Neural cell (in vitro differentiated cells): ENCODE measurements around the gene SNX15. TPM values are rescaled to one million over a fixed set of nuclear protein-coding genes. Genes with fewer than 3 reads are reported as not detected.

Experiments
- H2AFZ ChIP-seq: fragments of 200-600, 300-800 bp; sonication (generic), shearing (Covaris generic); 2 replicates; pipeline ENCODE4 v1.6.0; 2014; ENCODE audit warnings: low read depth, mild to moderate bottlenecking, antibody characterized with exemption, low read length, moderate library complexity
- H3F3A ChIP-seq: fragments of 200-600 bp; shearing (Covaris generic); 2 replicates; pipeline ENCODE4 v1.6.1; 2016; ENCODE audit warnings: mild to moderate bottlenecking, moderate library complexity, mixed read lengths, antibody characterized with exemption, low read length; ENCODE audit not compliant: insufficient read depth, poor library complexity, severe bottlenecking
- H3K27ac ChIP-seq: fragments of 200-600, 300-800 bp; sonication (generic), shearing (Covaris generic); 2 replicates; pipeline ENCODE4 v1.5.1; 2014; ENCODE audit warnings: mild to moderate bottlenecking, low read length, moderate library complexity
- H3K27me3 ChIP-seq: fragments of 300-800, 200-600 bp; sonication (generic), shearing (Covaris generic); 2 replicates; pipeline ENCODE4 v1.6.0; 2014; ENCODE audit warnings: mild to moderate bottlenecking, low read depth, low read length, moderate library complexity; ENCODE audit not compliant: insufficient read depth
- H3K36me3 ChIP-seq: fragments of 300-800, 200-600 bp; sonication (generic), shearing (Covaris generic); 2 replicates; pipeline ENCODE4 v1.5.1; 2014; ENCODE audit warnings: mild to moderate bottlenecking, antibody characterized with exemption, low read length, moderate library complexity; ENCODE audit not compliant: insufficient read depth
- H3K4me2 ChIP-seq: fragments of 300-800, 200-600 bp; sonication (generic), shearing (Covaris generic); 2 replicates; pipeline ENCODE4 v1.6.0; 2014; ENCODE audit warnings: mild to moderate bottlenecking, low read length
- H3K4me3 ChIP-seq: fragments of 300-800, 200-600 bp; sonication (generic), shearing (Covaris generic); 2 replicates; pipeline ENCODE4 v1.5.1; 2014; ENCODE audit warnings: mild to moderate bottlenecking, low read length, moderate library complexity
- H3K79me2 ChIP-seq: fragments of 200-600 bp; shearing (Covaris generic); replicated peaks from 2 replicates; pipeline ENCODE4 v1.6.0; 2014; ENCODE audit warnings: mild to moderate bottlenecking, low read length, moderate library complexity; ENCODE audit not compliant: insufficient read depth
- H3K9ac ChIP-seq: fragments of 300-800, 200-600 bp; sonication (generic), shearing (Covaris generic); 2 replicates; pipeline ENCODE4 v1.6.1; 2016; ENCODE audit warnings: mild to moderate bottlenecking, low read length, mixed read lengths
- H3K9me2 ChIP-seq: fragments of 200-600 bp; shearing (Covaris generic); 2 replicates; pipeline ENCODE4 v1.6.1; 2016; ENCODE audit warnings: mild to moderate bottlenecking, low read length, mixed read lengths; ENCODE audit not compliant: insufficient read depth
- H3K9me3 ChIP-seq: fragments of 200-600, 300-800 bp; sonication (generic), shearing (Covaris generic); 2 replicates; pipeline ENCODE4 v1.6.1; 2016; ENCODE audit warnings: mild to moderate bottlenecking, mixed run types, low read length, moderate library complexity, mixed read lengths
- H4K20me1 ChIP-seq: fragments of 200-600 bp; shearing (Covaris generic); 2 replicates; pipeline ENCODE4 v1.6.1; 2016; ENCODE audit warnings: mild to moderate bottlenecking, mixed run types; ENCODE audit not compliant: insufficient read depth
- EP300 ChIP-seq: fragments of 450-650 bp; conservative IDR thresholded peaks from 2 replicates; pipeline ENCODE4 v1.6.1; 2014; ENCODE audit warnings: antibody characterized with exemption, mild to moderate bottlenecking, moderate library complexity; ENCODE audit not compliant: poor library complexity, severe bottlenecking
- EZH2 ChIP-seq: fragments of 200-600, 300-800 bp; shearing (Covaris generic), sonication (generic); IDR thresholded peaks from 2 replicates; pipeline ENCODE4 v1.6.1; 2014; ENCODE audit warnings: antibody characterized with exemption, low read length, borderline replicate concordance, mild to moderate bottlenecking; ENCODE audit not compliant: insufficient read depth, poor library complexity, severe bottlenecking
- MXI1 ChIP-seq: fragments of 450-650 bp; conservative IDR thresholded peaks from 2 replicates; pipeline ENCODE4 v1.6.1; 2014; ENCODE audit warnings: antibody characterized with exemption, mild to moderate bottlenecking; ENCODE audit not compliant: poor library complexity, severe bottlenecking
- POLR2AphosphoS5 ChIP-seq: IDR thresholded peaks from 2 replicates; pipeline ENCODE4 v1.6.1; 2012
- RAD21 ChIP-seq: fragments of 450-650 bp; conservative IDR thresholded peaks from 2 replicates; pipeline ENCODE4 v1.6.1; 2014; ENCODE audit warnings: antibody characterized with exemption, mild to moderate bottlenecking, moderate library complexity
- REST ChIP-seq: IDR thresholded peaks from 2 replicates; pipeline ENCODE4 v1.6.1; 2012; ENCODE audit warnings: borderline replicate concordance
- SMC3 ChIP-seq: fragments of 450-650 bp; conservative IDR thresholded peaks from 2 replicates; pipeline ENCODE4 v1.6.1; 2014; ENCODE audit warnings: antibody characterized with exemption, mild to moderate bottlenecking, moderate library complexity; ENCODE audit not compliant: poor library complexity
- TAF1 ChIP-seq: IDR thresholded peaks from 2 replicates; pipeline ENCODE4 v1.6.1; 2012; ENCODE audit warnings: low read depth
- polyA plus RNA-seq: library from polyadenylated mRNA; depleted of rRNA; stranded (reverse); fragments of >200 nt; gene quantifications from 2 replicates; pipeline ENCODE4 v1.2.3, GENCODE V29; 2014
- TF ChIP-seq, protein P1 (sequence below): fragments of 450-650 bp; IDR thresholded peaks from 2 replicates; pipeline ENCODE4 v1.5.1; 2014; ENCODE audit warnings: antibody characterized with exemption, mild to moderate bottlenecking, moderate library complexity; ENCODE audit not compliant: poor library complexity, severe bottlenecking

Gene SNX15
- polyA plus RNA-seq, 1 donor from 2014 or later = 11.2 TPM

GRCh38 chr11:64999478-64999877 lies 27.8 kb upstream of the SNX15 start:
- TF ChIP-seq SMC3 (no peak), MXI1 (no peak), REST (no peak), TAF1 (no peak), RAD21 (no peak), EP300 (no peak), EZH2 (no peak), POLR2AphosphoS5 (no peak)
- TF ChIP-seq, protein P1, sequence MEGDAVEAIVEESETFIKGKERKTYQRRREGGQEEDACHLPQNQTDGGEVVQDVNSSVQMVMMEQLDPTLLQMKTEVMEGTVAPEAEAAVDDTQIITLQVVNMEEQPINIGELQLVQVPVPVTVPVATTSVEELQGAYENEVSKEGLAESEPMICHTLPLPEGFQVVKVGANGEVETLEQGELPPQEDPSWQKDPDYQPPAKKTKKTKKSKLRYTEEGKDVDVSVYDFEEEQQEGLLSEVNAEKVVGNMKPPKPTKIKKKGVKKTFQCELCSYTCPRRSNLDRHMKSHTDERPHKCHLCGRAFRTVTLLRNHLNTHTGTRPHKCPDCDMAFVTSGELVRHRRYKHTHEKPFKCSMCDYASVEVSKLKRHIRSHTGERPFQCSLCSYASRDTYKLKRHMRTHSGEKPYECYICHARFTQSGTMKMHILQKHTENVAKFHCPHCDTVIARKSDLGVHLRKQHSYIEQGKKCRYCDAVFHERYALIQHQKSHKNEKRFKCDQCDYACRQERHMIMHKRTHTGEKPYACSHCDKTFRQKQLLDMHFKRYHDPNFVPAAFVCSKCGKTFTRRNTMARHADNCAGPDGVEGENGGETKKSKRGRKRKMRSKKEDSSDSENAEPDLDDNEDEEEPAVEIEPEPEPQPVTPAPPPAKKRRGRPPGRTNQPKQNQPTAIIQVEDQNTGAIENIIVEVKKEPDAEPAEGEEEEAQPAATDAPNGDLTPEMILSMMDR = no peak
- H3K79me2 ChIP-seq = no peaks in the 10 kb centered on the region
- no peak overlapping the region for H3K27ac ChIP-seq
- H2AFZ ChIP-seq = no peak overlapping the region
- H3K27me3 ChIP-seq = no peaks in the 10 kb centered on the region
- H3K4me2 ChIP-seq = no peak overlapping the region
- no peaks in the 10 kb centered on the region for H3K36me3 ChIP-seq
- no peak overlapping the region for H3K9ac ChIP-seq
- no peak overlapping the region for H3K4me3 ChIP-seq
- no peaks in the 10 kb centered on the region for H4K20me1 ChIP-seq
- no peaks in the 10 kb centered on the region for H3K9me2 ChIP-seq
- H3K9me3 ChIP-seq = no peaks in the 10 kb centered on the region
- no peaks in the 10 kb centered on the region for H3F3A ChIP-seq

GRCh38 chr11:65002706-65003105 lies 24.5 kb upstream of the SNX15 start:
- Histone ChIP-seq H3K9me2 (no peaks in the 10 kb centered on the region), H3K4me3 (no peak overlapping the region), H3K36me3 (no peaks in the 10 kb centered on the region), H3K9ac (no peak overlapping the region), H4K20me1 (no peaks in the 10 kb centered on the region), H3K27ac (no peak overlapping the region), H2AFZ (no peak overlapping the region), H3K79me2 (no peaks in the 10 kb centered on the region), H3F3A (no peaks in the 10 kb centered on the region), H3K27me3 (no peaks in the 10 kb centered on the region), H3K9me3 (no peaks in the 10 kb centered on the region), H3K4me2 (no peak overlapping the region)
- TF ChIP-seq RAD21 (no peak), TAF1 (no peak)

GRCh38 chr11:65003282-65003681 lies 24.0 kb upstream of the SNX15 start:
- Histone ChIP-seq H3K27me3 (no peaks in the 10 kb centered on the region), H4K20me1 (no peaks in the 10 kb centered on the region), H3K4me2 (no peak overlapping the region), H3K9me2 (no peaks in the 10 kb centered on the region), H3K9me3 (no peaks in the 10 kb centered on the region), H3K9ac (no peak overlapping the region), H2AFZ (no peak overlapping the region), H3K36me3 (no peaks in the 10 kb centered on the region), H3K27ac (no peak overlapping the region), H3K79me2 (no peaks in the 10 kb centered on the region), H3F3A (no peaks in the 10 kb centered on the region), H3K4me3 (no peak overlapping the region)
- TF ChIP-seq, protein P1 = no peak
- TF ChIP-seq MXI1 (no peak), SMC3 (no peak), RAD21 (no peak), TAF1 (no peak), REST (no peak), EZH2 (no peak), POLR2AphosphoS5 (no peak), EP300 (no peak)
